H7 (cell line): Measurements from ENCODE around the gene LEFTY2. TPM values are rescaled to one million over a fixed set of nuclear protein-coding genes. Genes with fewer than 3 reads are reported as not detected.
"Not testable (repeated sequence)": the region's sequence is repeated elsewhere in the genome, so short reads cannot be mapped to it uniquely, and the experiment has no call there.

ENCODE experiments used
- DNase-seq: peaks from one replicate; pipeline ENCODE4 v3.0.0; 2012
- H3K27me3 ChIP-seq: 2 replicates; pipeline ENCODE4 v1.6.0; 2011; ENCODE audit warnings: mild to moderate bottlenecking, low read length; ENCODE audit not compliant: control insufficient read depth, insufficient read depth
- H3K36me3 ChIP-seq: replicated peaks from 2 replicates; pipeline ENCODE4 v1.5.1; 2011; ENCODE audit warnings: low read length; ENCODE audit not compliant: control insufficient read depth, insufficient read depth
- H3K4me3 ChIP-seq: 2 replicates; pipeline ENCODE4 v1.5.1; 2011; ENCODE audit warnings: low read depth, mild to moderate bottlenecking, control low read depth, low read length, moderate library complexity; ENCODE audit not compliant: insufficient read depth
- total RNA-seq: library from RNA; depleted of rRNA; stranded (reverse); fragments of >200 nt; shearing (Covaris generic); gene quantifications from 2 replicates; pipeline ENCODE4 v1.2.3, GENCODE V29; 2014

LEFTY2 gene
- total RNA-seq, 1 experiment from 2014 or later: 2,272 TPM

DNA sequence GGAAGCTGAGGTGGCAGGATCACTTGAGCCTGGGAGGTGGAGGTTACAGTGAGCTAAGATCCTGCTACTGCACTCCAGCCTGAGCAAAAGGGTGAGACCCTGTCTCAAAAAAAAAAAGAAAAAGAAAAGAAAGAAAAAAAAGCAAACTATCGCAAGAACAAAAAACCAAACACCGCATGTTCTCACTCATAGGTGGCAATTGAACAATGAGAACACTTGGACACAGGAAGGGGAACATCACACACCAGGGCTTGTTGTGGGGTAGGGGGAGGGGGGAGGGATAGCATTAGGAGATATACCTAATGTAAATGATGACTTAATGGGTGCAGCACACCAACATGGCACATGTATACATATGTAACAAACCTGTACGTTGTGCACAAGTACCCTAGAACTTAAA is 11.6 kb downstream of the LEFTY2 start:
- H3K27me3 ChIP-seq, H3K4me3 ChIP-seq, H3K36me3 ChIP-seq: not testable (repeated sequence)

DNA sequence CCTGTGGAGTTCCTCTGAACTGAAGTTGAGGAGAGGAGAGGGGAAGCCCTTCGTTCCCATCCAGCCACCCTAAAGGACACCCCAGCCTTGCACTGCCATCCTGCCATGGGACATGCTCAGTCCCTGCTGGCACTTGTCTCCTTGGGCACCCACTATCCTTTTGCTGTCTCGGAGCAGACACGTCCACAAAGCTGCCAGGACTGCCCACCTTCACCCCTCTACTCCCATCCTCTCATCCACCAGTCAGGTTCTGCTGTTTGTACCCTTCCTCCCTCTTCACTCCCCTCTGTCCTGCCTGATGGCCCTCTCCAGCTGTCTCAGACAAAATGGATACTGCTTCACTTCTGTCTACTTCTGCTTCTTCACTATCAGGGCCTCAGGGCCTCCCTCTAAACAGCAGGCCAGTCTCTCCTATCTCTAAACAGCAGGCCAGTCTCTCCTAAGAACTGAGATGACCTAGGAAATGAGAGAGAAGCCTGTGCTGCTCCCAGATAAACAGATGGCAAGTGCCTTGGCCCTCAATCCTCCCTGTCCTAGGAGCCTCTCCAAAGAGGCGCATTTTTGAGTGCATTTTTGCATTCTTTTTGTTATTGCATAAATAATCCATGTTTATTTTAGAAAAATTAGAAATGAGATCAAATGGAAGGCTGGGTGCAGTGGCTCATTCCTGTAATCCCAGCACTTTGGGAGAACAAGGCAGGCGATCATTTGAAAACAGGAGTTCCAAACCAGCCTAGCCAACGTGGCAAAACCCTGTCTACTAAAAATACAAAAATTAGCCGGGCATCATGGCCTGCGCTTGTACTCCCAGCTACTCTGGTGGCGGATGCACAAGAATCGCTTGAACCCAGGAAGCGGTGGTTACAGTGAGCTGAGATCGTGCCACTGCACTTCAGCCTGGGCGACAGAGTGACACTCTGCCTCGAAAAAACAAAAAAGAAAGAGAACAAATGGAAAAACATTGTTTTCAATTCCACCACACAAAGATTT is 12.5 kb downstream of the LEFTY2 start:
- Histone ChIP-seq H3K27me3 (no peaks in the 10 kb centered on the region), H3K4me3 (no peak overlapping the region), H3K36me3 (no peaks in the 10 kb centered on the region)
- no peak for DNase-seq

More for the DNA sequence above, 11.6 kb downstream of the LEFTY2 start:
- DNase-seq: not testable (repeated sequence)

DNA sequence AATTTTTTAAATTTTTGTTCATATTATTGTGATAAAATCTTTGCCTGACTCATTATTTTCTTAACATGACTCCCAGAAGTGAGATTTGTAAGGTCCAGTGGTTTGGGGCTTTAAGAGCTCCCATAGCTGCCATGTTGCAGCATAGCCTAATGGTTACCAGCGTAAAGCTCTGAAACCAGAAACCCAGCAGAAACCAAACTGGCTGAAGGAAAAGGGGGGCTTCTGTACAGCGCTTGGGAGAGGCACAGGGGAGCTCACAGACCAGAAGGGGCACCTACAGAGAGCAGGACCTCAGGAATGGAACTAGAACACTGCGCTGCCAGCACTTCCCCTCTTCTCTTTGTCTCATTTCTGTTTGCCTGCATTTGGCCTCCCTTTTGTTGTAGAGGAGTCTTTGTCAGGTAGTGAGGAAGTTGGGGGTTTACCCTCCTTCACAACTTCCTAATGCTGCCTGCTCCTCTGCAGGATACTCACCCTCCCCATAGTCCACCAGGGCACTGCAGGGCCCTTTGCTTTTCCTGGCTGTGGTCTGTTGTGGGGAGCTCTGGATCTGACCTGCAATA is 14.4 kb downstream of the LEFTY2 start:
- Histone ChIP-seq H3K4me3 (no peak overlapping the region), H3K36me3 (peaks cover 13% of the 10 kb centered on the region), H3K27me3 (no peaks in the 10 kb centered on the region)
- peak; percentile 34 for DNase-seq

DNA sequence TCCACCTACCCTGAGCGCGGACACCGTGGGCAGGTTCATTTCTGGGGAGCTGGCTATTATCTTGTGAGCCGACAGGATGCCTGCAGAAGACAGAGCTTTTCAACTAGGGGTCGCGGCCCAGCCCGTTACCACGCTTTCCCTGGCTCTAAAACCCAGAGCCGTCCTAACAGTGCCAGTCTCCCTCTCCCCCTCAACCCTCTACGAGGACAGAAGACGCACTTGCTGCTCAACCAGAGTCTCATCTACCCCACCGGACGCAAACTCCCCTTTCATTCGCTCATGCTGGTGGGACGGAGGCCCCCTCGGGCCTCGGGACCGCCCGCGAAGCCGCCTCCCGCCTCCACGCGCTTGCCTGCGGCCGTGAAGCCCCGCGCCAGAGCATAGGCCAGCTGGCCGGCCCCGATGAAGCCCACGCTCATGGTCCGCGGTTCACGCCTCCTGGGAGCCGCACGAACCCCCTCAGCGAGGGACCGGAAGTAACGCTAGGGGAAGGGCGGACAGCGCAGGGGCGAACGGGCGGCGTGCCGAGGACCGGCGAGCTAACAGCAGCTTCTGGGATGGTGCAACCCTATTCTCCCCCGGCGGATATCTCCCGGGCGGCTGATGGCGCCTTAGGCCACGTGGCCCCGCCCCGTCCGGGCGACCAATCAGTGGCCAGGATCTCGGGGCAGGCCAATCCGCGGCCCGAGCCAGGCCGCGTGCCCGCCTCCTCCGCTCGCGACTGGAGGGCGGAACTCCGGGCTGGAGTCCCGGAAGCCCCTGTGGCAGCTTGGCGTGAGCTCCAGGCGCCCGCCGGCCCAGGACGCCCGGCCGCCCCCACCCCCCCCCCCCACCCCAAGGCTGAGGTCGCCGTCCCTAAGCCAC is 17.1 kb downstream of the LEFTY2 start, which contains the start of gene PYCR2:
PYCR2 (minus strand) TSS at position 559 of the 864 bp plus-strand sequence; CDS start at position 419, 140 bp downstream.
- Histone ChIP-seq H3K4me3 (peak within 1 kb of the TSS; percentile 100), H3K27me3 (no peaks in the 10 kb centered on the region)

DNA sequence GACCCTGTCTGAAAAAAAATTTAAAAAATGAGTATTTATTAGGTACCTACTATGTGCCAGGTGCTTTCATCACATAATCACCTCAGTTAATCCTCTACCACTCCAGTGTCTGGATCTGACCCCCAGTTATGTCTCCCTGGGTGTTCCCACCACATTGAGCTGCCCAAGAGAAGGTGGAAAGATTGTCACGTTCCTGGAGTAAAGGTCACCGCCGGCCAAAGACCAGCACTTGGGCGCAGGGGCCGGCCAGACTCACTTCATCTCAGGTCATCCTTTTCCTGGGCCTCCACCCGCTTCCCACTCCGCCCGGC is 17.7 kb downstream of the LEFTY2 start:
- no peaks in the 10 kb centered on the region for H3K27me3 ChIP-seq
- peaks cover 35% of the 10 kb centered on the region for H3K36me3 ChIP-seq
- peak overlapping the region; percentile 100 for H3K4me3 ChIP-seq
- DNase-seq: no peak

More for the DNA sequence above, 17.1 kb downstream of the LEFTY2 start, which contains the start of gene PYCR2:
- H3K36me3 ChIP-seq: peaks cover 35% of the 10 kb centered on the region
- DNase-seq: peak; percentile 100

DNA sequence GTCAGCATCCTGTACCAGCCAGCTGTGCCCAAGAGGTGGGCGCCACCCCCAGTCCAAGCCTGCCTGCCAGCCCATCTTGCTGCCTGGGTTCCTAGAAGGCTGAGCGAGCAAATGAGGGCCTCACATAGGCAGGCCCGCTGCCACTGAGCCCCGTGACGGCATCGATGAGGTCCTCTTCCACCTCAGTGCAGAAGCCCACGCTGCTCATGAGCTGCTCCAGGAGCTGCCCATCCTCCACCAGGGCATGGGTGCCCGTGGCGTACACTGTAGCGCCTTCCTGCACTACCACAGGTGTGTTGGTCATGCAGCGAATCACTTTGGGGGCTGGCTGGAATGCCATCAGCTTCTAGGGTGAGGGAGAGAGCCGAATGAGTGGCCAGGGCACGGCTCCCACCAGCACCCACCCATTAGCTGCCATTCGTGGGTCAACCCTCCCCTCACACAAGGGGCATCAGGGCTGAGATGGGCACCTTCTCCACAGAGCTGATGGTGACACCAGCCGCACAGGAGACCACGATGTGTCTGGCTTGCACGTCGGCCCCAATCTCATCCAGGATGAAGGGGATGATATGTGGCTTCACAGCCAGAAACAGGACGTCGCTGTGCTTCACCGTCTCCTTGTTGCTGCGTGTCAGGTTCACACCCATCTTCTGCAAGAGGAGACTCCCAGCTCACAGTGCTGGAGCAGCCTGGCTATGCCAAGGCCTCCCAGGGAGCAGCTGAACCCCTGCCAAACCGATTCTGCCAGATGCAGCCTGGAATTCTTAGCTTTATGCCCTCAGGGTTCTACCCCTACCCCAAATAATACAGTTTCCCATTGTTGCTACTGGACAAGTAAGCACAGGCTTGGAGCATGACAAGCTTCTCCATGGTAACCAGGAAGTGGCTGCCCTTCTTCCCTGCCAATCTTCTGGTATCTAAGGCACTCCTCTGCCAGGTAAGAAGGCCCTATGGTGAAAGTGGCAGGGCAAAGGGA is 19.0 kb downstream of the LEFTY2 start:
- DNase-seq: peak; percentile 26
- peak overlapping the region; percentile 100; the same call in 1 of the 2 replicates for H3K4me3 ChIP-seq

DNA sequence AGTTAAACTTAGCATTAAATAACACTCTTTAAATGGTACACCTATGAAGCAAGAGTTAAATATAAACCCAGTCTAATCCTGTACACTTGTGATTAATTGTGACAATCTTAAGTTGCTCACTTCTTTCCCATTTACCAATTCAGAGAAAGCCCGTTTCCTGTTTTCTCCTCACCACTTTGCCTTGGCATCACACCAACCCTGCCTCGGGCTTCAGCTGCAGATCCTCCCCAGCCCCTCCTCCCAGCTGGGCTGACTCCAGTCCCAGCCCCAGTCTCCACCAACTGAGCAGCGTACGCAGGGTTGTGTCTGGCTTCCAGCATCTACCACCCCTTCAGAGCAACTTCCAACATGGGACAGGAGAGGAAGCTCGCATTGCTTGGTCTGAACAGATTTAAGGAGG is 21.1 kb downstream of the LEFTY2 start:
- no peak for DNase-seq

More for the DNA sequence above, 19.0 kb downstream of the LEFTY2 start:
- Histone ChIP-seq H3K27me3 (no peaks in the 10 kb centered on the region), H3K36me3 (peaks cover 36% of the 10 kb centered on the region)

DNA sequence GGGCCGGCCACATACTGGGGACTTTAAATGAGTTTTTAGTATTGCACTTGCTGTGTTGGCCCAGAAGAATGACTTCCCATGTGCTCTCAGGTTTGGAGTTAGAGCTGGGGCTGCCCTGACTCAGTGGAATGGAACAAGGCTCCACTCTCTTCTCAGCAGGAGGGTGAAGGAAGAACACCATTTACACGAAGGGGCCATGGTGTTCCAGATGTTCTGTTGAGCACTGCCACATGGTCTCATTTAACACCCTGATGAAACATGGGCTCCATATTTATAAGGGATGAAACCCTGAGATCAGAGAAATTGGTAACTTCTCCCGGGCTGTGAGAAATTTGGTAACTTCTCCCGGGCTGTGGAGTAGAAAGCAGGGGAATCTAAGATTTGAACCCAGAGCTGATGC is 22.7 kb downstream of the LEFTY2 start:
- Histone ChIP-seq H3K36me3 (peaks cover 36% of the 10 kb centered on the region), H3K27me3 (no peaks in the 10 kb centered on the region), H3K4me3 (no peak overlapping the region)
- DNase-seq: no peak

More for the DNA sequence above, 21.1 kb downstream of the LEFTY2 start:
- Histone ChIP-seq H3K27me3 (no peaks in the 10 kb centered on the region), H3K4me3 (no peak overlapping the region), H3K36me3 (peaks cover 36% of the 10 kb centered on the region)

DNA sequence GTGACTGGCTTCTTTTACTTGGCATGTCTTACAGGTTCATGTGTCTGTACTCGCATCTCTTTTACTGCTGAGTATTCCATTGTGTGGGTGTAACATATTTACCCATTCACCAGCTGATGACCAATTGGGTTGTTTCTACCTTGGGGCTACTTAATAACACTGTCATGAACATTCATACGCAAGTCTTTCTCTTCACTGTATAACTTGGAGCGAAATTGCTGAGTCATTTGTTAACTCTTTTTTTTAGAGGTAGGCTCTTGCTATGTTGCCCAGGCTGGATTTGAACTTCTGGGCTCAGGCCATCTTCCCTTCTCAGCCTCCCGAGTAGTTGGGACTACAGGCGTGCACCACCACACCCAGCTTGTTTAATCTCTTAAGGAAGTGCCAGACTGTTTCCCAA is 23.5 kb downstream of the LEFTY2 start:
- Histone ChIP-seq H3K36me3 (peaks cover 32% of the 10 kb centered on the region), H3K4me3 (no peak overlapping the region), H3K27me3 (no peaks in the 10 kb centered on the region)
- no peak for DNase-seq

DNA sequence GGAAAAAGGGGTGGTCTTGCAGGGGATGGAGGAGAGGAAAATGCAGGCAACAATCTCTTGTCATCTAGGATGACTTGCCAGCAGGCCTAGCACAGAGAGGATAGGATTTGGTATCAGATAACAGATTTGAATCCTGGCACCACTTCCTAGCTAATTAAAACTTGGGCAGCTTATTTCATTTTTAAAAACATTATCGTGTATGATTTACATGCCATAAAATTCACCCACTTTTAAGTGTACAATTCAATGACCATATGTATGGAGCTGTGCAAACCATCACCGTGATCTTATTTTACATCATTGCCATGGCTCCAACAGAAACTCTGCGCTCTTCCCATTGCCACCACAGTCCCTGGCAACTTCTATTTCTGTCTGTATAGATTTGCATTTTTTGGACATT is 23.9 kb downstream of the LEFTY2 start:
- Histone ChIP-seq H3K36me3 (peaks cover 27% of the 10 kb centered on the region), H3K27me3 (no peaks in the 10 kb centered on the region), H3K4me3 (no peak overlapping the region)
- DNase-seq: no peak

DNA sequence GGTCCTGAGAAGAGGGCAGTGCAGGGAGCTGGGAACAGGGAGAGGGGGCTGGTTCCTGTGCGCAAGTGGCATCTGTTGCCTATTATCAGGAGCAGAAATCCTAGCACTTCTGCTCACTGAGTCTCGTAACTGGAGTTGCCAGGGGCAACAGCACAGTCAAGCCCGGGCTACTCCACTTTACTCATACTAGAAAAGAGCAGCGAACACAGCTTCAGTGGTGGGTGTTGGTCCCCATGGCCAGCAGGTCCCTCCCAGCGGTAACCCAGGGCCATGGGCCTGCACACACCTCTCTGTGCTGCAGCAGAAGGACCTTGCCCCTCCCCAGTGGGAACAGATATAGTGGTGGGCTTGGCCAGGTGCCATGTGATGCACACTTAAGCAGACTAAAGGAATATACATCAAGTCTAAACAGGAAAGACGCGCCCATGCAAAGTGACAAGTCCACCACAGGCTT is 25.5 kb downstream of the LEFTY2 start:
- Histone ChIP-seq H3K27me3 (no peaks in the 10 kb centered on the region), H3K36me3 (peaks cover 13% of the 10 kb centered on the region), H3K4me3 (no peak overlapping the region)
- DNase-seq: peak; percentile 22

DNA sequence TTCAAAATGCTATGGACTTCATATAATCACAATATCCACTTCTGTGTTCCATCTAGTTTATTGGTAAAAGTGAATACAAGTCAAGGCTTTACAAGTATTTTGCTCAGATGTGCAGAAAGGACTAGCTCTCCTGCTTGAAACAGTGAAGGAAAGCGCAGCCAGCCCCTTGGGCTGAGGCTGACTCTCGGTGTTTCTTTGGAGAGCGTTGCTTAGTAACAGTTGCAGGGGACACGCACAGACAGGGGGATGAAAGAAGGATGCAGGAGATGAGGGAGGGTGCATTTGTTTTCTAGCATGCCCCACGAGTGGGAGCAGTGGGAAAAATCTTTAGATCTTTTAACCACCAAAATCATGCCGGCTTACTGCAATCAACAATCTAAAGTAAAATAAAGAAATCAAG is 26.1 kb downstream of the LEFTY2 start:
- Histone ChIP-seq H3K27me3 (no peaks in the 10 kb centered on the region), H3K36me3 (peaks cover 7% of the 10 kb centered on the region), H3K4me3 (no peak overlapping the region)
- DNase-seq: peak; percentile 36

DNA sequence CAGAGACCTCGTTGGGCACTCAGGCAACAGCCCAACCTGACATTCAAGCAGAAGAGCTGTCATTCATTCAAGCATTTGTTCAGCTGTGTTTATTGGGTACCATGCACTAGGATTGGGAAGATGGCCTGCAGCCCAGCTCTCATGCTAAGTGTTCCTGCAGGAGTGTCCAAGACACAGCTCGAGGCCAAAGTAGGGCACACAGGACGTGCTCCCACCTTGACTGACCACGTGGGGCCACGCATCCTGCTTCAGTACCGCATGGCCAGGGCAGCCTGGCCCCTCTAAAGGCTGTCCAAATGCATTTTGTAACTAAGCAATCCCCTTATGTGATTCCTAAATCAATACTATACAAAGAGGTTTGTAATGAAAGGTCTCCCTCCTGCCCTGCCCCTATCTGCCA is 26.6 kb downstream of the LEFTY2 start:
- H3K27me3 ChIP-seq: no peaks in the 10 kb centered on the region
- no peak for DNase-seq
- peaks cover 2% of the 10 kb centered on the region for H3K36me3 ChIP-seq
- H3K4me3 ChIP-seq: no peak overlapping the region
